ENCODE data around the gene SH3BP4. TPM values are rescaled to one million over a fixed set of nuclear protein-coding genes. Genes with fewer than 3 reads are reported as not detected.
A peak's percentile ranks its signal among the peaks of the same experiment; 100 is the strongest.

Gene SH3BP4
- polyA plus RNA-seq, 1 experiment, result 224 TPM

GRCh38 chr2:235021752-235022151 is 69.9 kb downstream of the SH3BP4 start:
- Histone ChIP-seq H3K4me3 (ENCODE audit: low read depth, low read length) (no peak overlapping the region), H3K27me3 (ENCODE audit: control insufficient read depth, insufficient read depth, low read length) (no peaks in the 10 kb centered on the region), H3K9me3 (ENCODE audit: control insufficient read depth, insufficient read depth, low read length) (no peaks in the 10 kb centered on the region; the same call in 1 of the 2 replicates), H3K27ac (ENCODE audit: low read depth, low read length) (peak overlapping the region; percentile 68)
- ChIA-PET CTCF (no interaction called here), POLR2A (no interaction called here)
- peak; percentile 47 for DNase-seq (ENCODE audit: low read depth, low spot score)
- TF ChIP-seq, protein P1, sequence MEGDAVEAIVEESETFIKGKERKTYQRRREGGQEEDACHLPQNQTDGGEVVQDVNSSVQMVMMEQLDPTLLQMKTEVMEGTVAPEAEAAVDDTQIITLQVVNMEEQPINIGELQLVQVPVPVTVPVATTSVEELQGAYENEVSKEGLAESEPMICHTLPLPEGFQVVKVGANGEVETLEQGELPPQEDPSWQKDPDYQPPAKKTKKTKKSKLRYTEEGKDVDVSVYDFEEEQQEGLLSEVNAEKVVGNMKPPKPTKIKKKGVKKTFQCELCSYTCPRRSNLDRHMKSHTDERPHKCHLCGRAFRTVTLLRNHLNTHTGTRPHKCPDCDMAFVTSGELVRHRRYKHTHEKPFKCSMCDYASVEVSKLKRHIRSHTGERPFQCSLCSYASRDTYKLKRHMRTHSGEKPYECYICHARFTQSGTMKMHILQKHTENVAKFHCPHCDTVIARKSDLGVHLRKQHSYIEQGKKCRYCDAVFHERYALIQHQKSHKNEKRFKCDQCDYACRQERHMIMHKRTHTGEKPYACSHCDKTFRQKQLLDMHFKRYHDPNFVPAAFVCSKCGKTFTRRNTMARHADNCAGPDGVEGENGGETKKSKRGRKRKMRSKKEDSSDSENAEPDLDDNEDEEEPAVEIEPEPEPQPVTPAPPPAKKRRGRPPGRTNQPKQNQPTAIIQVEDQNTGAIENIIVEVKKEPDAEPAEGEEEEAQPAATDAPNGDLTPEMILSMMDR (IDR thresholded peaks at IDR 0.05; ENCODE audit: low read depth, low read length), result no peak

- Histone ChIP-seq H3K4me3 (ENCODE audit: low read depth, low read length) (no peak overlapping the region), H3K27me3 (ENCODE audit: control insufficient read depth, insufficient read depth, low read length) (no peaks in the 10 kb centered on the region), H3K9me3 (ENCODE audit: control insufficient read depth, insufficient read depth, low read length) (no peaks in the 10 kb centered on the region; the same call in 1 of the 2 replicates), H3K27ac (ENCODE audit: low read depth, low read length) (no peak overlapping the region)
- DNase-seq (ENCODE audit: low read depth, low spot score), result no peak
- POLR2A ChIA-PET, result interaction anchor here (1.1 to 1.6 kb wide), 2 partner anchors 41 to 43 kb away, joined by 3 read pairs; no protein-coding TSS in a partner anchor
- CTCF ChIA-PET, result interaction anchor here (1.5 kb wide), 1 partner anchor 479 kb away, joined by 4 read pairs; no protein-coding TSS in a partner anchor
- TF ChIP-seq, protein P1 (IDR thresholded peaks at IDR 0.05; ENCODE audit: low read depth, low read length), result no peak
Measured at GRCh38 chr2:235024191-235024860, 72.5 kb downstream of the SH3BP4 start.

GRCh38 chr2:235024931-235025773 is 73.3 kb downstream of the SH3BP4 start:
- POLR2A ChIA-PET, result interaction anchor here (1.0 kb wide), 1 partner anchor 41 kb away, joined by 5 read pairs; no protein-coding TSS in a partner anchor
- TF ChIP-seq, protein P1 (IDR thresholded peaks at IDR 0.05; ENCODE audit: low read depth, low read length), result no peak
- CTCF ChIA-PET, result interaction anchor here (1.0 to 1.5 kb wide), 2 partner anchors 92 to 480 kb away, joined by 4 to 6 read pairs; no protein-coding TSS in a partner anchor
- H3K27ac ChIP-seq (ENCODE audit: low read depth, low read length), result peak overlapping the region; percentile 80
- no peak overlapping the region for H3K4me3 ChIP-seq (ENCODE audit: low read depth, low read length)
- no peaks in the 10 kb centered on the region; the same call in 1 of the 2 replicates for H3K9me3 ChIP-seq (ENCODE audit: control insufficient read depth, insufficient read depth, low read length)
- no peaks in the 10 kb centered on the region for H3K27me3 ChIP-seq (ENCODE audit: control insufficient read depth, insufficient read depth, low read length)
- no peak for DNase-seq (ENCODE audit: low read depth, low spot score)

- Histone ChIP-seq H3K27ac (ENCODE audit: low read depth, low read length) (peak overlapping the region; percentile 80), H3K9me3 (ENCODE audit: control insufficient read depth, insufficient read depth, low read length) (no peaks in the 10 kb centered on the region; the same call in 1 of the 2 replicates), H3K4me3 (ENCODE audit: low read depth, low read length) (no peak overlapping the region), H3K27me3 (ENCODE audit: control insufficient read depth, insufficient read depth, low read length) (no peaks in the 10 kb centered on the region)
- CTCF ChIA-PET, result interaction anchor here (1.0 kb wide), 1 partner anchor 91 kb away, joined by 6 read pairs; no protein-coding TSS in a partner anchor
- DNase-seq (ENCODE audit: low read depth, low spot score), result peak; percentile 39
- TF ChIP-seq, protein P1 (IDR thresholded peaks at IDR 0.05; ENCODE audit: low read depth, low read length), result no peak
- POLR2A ChIA-PET, result interaction anchor here (1.0 kb wide), 1 partner anchor 42 kb away, joined by 5 read pairs; no protein-coding TSS in a partner anchor
Measured at GRCh38 chr2:235025800-235026536, 74.2 kb downstream of the SH3BP4 start.
